Anterior cingulate cortex (tissue), 58 donors: ENCODE measurements around the gene DNAL1.
A peak's percentile ranks its signal among the peaks of the same experiment; 100 is the strongest.

Source experiments
- DNase-seq, 58 donors: peaks; one replicate each; lab custom pipeline; 2025; lab: John Stamatoyannopoulos, UW

Gene DNAL1

GRCh38 chr14:73721101-73721821 lies 76.5 kb downstream of the DNAL1 start:
- DNase-seq: no peak

DNA sequence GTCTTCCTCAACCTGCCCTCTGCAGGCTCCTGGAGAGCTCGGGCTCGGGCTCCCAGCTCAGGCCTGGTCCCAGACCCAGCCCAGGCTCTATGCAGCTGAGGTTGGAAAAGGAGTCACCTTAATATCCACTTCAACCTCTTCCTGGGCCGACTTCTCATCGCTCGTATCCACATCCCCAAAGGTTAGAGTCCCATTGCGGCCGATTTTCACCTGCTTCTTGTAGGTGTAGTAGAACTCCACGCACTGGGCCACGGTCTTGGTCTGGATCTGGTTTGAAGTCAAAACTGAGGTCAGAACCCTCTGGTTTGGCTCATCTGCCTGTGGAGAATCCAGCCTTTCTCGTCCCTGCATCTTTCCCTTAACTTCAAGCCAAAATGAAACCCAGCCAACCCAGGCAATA lies 77.8 kb downstream of the DNAL1 start:
- DNase-seq: no peak

DNA sequence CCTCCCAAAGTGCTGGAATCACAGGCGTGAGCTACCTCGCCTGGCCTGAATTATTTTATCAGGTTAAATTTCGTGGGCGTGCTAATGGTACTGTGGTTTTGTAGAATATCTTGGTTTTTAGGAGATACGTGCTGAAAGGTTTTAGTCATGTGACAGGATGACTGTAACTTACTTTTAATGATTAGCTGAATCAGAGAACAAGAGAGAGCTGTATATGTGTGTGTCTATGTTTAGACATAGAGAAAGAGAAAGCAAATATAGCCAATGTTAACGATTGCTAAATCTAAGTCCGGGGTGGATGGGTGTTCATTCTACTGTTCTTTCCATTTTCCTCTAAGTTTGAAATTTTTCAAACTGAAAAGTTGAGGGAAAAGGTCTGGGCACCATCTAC lies 78.6 kb downstream of the DNAL1 start:
- DNase-seq: no peak

DNA sequence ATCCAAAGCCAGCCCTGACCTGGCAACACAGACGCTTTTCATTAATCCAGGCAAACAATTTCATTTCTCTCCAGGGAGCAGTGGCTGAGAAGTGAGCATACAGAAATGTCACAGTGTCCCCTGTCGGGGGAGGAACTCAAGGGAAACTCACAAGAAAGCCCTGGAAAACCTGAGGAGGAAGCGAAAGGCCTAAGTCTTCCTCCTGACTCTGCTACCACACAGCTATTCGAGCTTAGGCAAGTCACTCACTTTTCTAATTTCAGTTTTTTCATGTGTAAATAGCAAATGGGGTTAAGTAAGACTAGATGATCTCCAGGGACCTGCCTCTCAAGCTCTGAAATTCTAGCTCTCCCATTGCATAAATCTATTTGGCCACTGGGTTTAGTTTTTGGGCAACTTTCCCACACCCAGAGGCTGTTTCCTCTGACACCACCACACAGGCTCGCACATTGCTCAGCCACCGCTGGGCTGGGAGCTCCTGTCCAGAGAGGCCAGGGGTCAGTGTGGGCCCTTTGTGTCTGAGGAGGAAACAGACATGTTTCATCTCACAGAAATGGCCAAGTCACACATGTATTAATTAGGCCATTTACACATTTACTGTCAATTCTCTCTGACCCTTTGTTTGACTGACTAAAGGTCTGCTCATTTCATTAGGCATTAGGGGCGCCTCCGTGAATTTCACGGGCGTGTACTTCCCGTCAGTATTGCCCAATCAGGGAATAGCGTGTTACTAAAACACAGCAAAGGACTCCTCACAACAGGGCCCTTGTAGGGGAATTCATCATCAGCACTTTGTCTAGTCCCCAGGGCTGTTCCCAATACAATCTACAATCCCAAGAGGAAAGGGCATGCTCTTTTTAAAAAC lies 79.2 kb downstream of the DNAL1 start:
- peak in 3 of 58 donors; percentile 47 to 59 (median 53) for DNase-seq

GRCh38 chr14:73724696-73725095 lies 79.9 kb downstream of the DNAL1 start:
- DNase-seq: no peak

- DNase-seq: no peak
Observed at GRCh38 chr14:73725116-73726024, 80.6 kb downstream of the DNAL1 start.

DNA sequence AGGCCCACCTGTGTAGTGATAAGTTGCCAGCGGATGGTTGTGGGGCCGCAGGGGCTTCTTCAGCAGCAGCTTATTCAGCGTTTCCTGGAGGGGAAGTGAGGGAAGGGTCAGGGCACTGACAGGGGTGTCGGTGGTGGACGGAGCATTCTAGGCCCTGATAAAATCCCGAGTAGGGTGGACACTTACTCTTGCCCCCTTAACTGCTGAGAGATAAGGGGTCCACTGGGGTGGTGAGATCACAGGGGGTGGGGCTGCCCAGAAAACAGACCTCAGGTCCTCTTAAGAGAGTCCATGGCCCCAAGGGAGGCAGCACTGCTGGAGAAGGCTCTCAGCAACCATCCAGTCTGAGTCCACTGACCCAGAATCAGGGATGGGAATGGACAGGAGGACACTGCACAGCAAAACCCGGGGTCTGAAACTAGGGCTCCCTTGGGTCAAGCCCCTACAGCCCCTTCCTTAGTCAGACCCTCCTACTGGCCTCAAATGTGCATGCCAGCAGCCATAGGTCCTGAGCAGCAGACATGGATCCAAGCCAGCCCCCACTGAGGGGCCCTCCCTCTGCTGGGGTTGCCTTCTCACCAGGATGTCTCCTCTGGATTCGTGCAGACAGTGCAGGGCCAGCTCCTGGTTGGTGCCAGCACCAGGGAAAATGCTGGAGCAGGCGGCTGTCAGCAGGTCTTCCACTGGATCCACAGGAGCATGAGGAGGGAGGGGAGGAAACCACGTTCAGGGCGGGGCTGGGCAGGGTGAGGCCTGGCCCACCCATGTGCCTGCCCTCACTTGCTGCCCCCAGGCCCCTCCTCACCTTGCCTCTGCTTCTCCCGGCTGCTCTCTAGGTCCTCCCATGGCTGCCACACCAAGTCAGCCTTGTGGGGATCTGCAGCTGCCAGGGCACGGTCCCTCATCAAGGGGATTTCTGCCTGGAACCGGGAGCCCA lies 81.5 kb downstream of the DNAL1 start:
- DNase-seq: no peak

- no peak for DNase-seq
Observed at GRCh38 chr14:73727166-73727565, 82.4 kb downstream of the DNAL1 start.

DNA sequence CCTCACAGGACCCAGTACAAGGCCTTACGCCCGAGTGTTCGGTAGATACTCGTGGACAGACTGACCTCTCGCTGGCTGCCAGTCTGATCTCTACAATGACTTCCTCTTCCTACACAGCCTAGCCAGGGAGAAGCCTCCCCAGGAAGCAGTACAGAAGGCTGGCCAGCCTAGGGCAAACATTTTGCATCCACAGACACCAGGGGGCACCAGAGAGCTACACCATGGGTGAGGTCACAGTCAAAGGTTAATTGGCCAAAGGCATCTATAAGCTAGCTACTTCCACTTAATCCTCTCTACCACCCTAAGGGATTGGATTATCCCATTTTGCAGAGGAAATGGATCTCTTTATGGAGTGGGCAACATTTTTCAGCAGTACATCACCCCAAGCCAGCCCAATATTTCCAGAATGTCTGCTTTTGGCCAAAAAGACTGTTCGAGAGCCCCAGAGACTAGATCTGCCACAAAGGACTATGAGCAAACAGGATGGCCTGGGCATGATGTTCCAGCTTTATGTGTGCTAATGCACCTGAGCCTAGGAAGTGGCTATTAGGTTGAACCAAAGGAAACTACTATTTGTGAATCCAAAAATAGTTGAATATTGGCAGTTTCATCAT lies 84.0 kb downstream of the DNAL1 start:
- DNase-seq: peak in 50 of 58 donors; percentile 11 to 85 (median 64)

GRCh38 chr14:73729556-73730265 lies 84.9 kb downstream of the DNAL1 start:
- DNase-seq: no peak

GRCh38 chr14:73731111-73731510 lies 86.3 kb downstream of the DNAL1 start:
- DNase-seq: no peak

GRCh38 chr14:73732006-73732405 lies 87.2 kb downstream of the DNAL1 start:
- DNase-seq: no peak

- no peak for DNase-seq
Observed at GRCh38 chr14:73736842-73737241, 92.1 kb downstream of the DNAL1 start.

DNA sequence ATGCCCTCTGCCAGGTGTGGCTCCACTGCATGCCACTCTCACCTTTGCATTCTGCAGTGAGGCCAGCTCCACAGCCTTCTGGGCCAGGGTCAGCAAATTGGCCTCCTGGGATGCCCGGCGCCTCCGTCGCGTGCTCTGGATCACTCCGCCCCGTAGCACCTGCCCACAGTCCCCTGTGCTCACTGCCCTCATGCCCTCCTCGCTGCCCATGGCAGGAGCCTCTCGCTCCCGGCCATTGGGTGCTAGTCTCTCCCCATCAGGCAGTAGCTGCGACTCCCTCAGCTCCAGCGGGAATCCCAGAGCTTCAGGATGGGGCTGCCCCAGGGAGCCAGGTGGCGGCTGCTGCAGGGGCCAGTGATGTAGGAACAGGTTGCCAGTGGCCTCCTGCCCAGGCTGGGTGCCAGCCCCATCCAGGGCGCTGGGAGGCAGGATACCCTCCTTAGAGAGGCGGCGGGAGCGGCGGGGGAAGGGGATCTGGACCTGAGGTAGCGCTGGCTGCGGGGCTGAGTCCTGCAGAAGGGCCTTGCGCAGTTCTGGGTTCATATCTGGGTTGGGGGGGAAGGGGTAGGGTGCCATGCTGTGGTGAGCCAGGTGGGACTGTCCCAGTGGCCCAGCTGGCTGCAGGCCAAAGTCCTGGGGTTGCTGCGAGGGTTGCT lies 93.9 kb downstream of the DNAL1 start:
- DNase-seq: no peak

GRCh38 chr14:73739174-73739898 lies 94.5 kb downstream of the DNAL1 start:
- DNase-seq: no peak

DNA sequence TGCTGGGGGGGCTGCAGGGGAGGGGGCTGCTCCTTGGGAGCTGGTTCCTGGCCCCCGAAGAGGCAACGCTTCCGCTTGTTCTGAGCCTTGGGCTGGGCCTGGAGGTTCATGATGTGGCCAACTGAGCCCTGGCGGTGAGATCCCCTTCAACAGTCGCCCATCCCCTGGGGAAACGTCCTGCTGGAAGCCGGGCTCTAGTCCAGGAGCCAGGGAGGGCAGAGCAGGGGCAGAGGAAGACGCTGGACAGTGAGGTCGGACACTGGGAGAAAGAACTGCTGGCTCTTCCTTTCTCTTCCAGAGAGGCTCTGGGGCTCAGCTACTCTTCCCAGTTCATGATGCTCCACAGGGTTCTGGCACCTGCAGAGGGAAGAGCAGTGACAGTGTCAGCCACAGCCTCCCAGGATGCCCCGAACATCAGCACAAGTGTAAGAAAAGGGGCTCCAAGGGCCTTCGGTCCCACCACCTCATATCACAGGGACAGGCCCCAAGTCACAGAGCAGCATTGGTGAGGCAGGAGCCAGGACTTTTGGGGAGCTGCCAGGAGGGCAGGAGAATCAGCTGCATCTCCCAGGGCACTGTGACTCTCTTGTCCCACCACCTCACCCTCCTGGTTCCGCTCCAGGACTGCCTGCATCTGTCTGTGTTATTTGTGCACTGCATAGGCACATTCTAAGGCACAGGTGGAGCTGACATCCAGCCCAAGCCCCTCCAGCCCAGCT lies 95.3 kb downstream of the DNAL1 start:
- no peak for DNase-seq
